Mucosa of descending colon (tissue), 3 donors: ENCODE measurements around the gene DAPK1. TPM values are rescaled to one million over a fixed set of nuclear protein-coding genes. Genes with fewer than 3 reads are reported as not detected.
A peak's percentile ranks its signal among the peaks of the same experiment; 100 is the strongest.

ENCODE experiments used
- ATAC-seq: fragments of 200-7000 bp; cut with Tn5 transposase; one replicate; pipeline ENCODE4 v1.9.1; 2020; ENCODE audit warnings: mild to moderate bottlenecking, moderate library complexity
- DNase-seq, 3 donors: peaks; one replicate each; pipeline ENCODE4 v3.0.0-alpha.2; 2020
- H3K36me3 ChIP-seq: fragments of 200-600 bp; one replicate; pipeline ENCODE4 v1.8.0; 2021; ENCODE audit warnings: low read depth, mild to moderate bottlenecking
- H3K4me1 ChIP-seq: fragments of 200-600 bp; one replicate; pipeline ENCODE4 v1.8.0; 2021; ENCODE audit warnings: low read depth, mild to moderate bottlenecking
- H3K4me3 ChIP-seq: fragments of 200-600 bp; one replicate; pipeline ENCODE4 v1.8.0; 2021; ENCODE audit warnings: mild to moderate bottlenecking
- H3K9me3 ChIP-seq: fragments of 200-600 bp; one replicate; pipeline ENCODE4 v1.8.0; 2021; ENCODE audit warnings: mild to moderate bottlenecking
- intact Hi-C, 2 donors: fragments of 100-400 bp; cut with DNase I in 1 of 2; cut with micrococcal nuclease in 1 of 2; formaldehyde crosslinking; loops; one replicate each; pipeline versions ENCODE4 v1.11.0 to v1.11.1; 2022; cut with DNase I, micrococcal nuclease
- total RNA-seq, 3 donors: library from RNA; stranded (reverse); fragmentation: NEBNext Ultra II Directional in 2 of 3; extraction: Animal tissue kit (Norgen Biotek cat#: 25700) in 2 of 3; gene quantifications; one replicate each; pipeline versions ENCODE4 v1.2.1 to v1.2.4, GENCODE V29; 2021 to 2023
- TF ChIP-seq, protein P1 (sequence below): fragments of 200-600 bp; IDR thresholded peaks from one replicate; pipeline ENCODE4 v1.8.0; 2022; ENCODE audit warnings: antibody characterized with exemption, mild to moderate bottlenecking
- donor health status: DM: no; HTN: no; CAD: no; lungs with moderate emphysema.
- donor health status: DM: no; HTN: no; CAD: no.
- donor health status: DM: no; HTN: yes; CAD: no.

DAPK1 gene
- total RNA-seq, 3 donors from 2014 or later: 22.2 to 98.7 (median 25.9) TPM

DNA sequence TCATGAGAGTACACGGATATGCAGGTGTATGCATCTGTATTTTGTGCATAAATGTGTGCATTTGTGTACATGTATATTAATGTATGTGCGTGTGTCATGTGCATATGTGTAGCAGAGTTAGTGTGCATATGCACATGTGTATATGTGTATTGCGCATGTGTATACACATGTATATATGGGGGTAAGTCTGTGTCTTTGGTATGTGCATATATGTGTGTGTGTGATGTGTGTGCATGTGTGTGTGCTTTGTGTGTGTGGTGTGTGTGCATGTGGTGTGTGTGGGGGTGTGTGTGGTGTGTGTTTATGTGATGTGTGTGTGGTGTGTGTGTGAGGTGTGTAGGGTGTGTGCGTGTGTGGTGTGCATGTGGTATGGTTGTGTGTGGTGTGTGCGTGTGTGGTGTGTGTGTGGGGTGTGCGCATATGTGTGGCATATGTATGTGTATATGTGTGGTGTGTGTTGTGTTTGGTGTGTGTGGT, 215.2 kb downstream of the DAPK1 start:
- TF ChIP-seq, protein P1, sequence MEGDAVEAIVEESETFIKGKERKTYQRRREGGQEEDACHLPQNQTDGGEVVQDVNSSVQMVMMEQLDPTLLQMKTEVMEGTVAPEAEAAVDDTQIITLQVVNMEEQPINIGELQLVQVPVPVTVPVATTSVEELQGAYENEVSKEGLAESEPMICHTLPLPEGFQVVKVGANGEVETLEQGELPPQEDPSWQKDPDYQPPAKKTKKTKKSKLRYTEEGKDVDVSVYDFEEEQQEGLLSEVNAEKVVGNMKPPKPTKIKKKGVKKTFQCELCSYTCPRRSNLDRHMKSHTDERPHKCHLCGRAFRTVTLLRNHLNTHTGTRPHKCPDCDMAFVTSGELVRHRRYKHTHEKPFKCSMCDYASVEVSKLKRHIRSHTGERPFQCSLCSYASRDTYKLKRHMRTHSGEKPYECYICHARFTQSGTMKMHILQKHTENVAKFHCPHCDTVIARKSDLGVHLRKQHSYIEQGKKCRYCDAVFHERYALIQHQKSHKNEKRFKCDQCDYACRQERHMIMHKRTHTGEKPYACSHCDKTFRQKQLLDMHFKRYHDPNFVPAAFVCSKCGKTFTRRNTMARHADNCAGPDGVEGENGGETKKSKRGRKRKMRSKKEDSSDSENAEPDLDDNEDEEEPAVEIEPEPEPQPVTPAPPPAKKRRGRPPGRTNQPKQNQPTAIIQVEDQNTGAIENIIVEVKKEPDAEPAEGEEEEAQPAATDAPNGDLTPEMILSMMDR: no peak
- no peaks in the 10 kb centered on the region for H3K36me3 ChIP-seq
- no peaks in the 10 kb centered on the region for H3K4me1 ChIP-seq
- ATAC-seq (no peak), DNase-seq (no peak)
- intact Hi-C loops: no loop called here
- H3K9me3 ChIP-seq: no peaks in the 10 kb centered on the region
- no peak overlapping the region for H3K4me3 ChIP-seq

DNA sequence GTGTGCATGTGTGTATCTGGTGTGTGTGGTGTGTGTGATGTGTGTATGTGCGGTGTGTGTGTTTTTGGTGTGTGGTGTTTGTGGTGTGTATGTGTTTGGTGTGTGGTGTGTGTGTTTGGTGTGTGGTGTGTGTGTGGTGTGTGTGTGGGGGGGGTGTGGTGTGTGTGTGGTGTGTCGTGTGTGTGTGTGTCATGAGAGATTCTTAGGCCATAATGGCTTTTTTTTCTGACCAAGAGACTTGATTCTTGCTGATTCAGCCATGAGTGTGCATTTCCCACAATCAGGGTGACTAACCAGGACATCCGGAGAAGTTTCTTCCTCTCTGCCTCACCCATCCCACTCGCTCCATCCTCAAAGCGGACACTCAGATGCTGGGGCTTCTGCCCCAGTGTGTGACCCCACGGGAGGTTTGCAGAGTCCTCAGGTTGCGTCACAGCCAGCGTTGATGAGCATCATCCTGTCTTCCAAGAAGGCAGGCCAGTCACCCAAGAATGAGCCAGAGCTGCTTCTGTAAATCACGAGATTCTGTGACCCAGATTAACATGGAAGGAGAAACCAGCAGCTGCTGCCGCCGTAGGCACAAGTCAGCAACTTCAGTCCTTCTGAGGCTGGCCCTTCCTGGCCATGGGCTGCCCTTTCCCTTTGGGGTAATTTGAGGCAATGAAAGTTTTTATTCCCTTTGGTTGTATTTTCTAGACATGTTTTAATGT, 215.8 kb downstream of the DAPK1 start:
- Histone ChIP-seq H3K36me3 (no peaks in the 10 kb centered on the region), H3K4me3 (no peak overlapping the region), H3K4me1 (no peaks in the 10 kb centered on the region), H3K9me3 (no peaks in the 10 kb centered on the region)
- ATAC-seq (peak; percentile 76), DNase-seq (peak; percentile 57 to 84 (median 60))
- TF ChIP-seq, protein P1: no peak
- intact Hi-C loops: no loop called here

DNA sequence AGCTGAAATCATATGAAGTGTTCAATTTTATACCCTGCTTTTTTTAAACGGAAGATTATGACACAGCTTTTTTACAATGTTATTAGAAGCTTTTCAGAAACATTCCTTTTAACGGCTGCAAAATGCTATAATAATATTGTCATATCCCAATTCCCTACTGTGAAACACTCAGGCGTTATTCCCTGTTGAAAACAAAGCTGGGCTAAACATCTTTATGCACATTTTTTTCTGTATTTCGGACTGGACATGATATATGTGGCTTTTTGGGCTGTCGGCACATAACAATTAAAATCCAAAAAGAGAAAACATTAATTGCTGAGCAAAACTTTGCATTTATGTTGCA, 216.3 kb downstream of the DAPK1 start:
- Histone ChIP-seq H3K4me1 (no peaks in the 10 kb centered on the region), H3K4me3 (no peak overlapping the region), H3K36me3 (no peaks in the 10 kb centered on the region), H3K9me3 (no peaks in the 10 kb centered on the region)
- intact Hi-C loops: no loop called here
- TF ChIP-seq, protein P1: no peak
- ATAC-seq (no peak), DNase-seq (no peak)

GRCh38 chr9:87714819-87715218, 217.2 kb downstream of the DAPK1 start:
- ATAC-seq (peak; percentile 29), DNase-seq (peak in 1 of 3 donors; percentile 38)
- H3K9me3 ChIP-seq: no peaks in the 10 kb centered on the region
- no peak overlapping the region for H3K4me3 ChIP-seq
- H3K4me1 ChIP-seq: no peaks in the 10 kb centered on the region
- intact Hi-C loops: no loop called here
- H3K36me3 ChIP-seq: no peaks in the 10 kb centered on the region
- TF ChIP-seq, protein P1: no peak

GRCh38 chr9:87716141-87716540, 218.5 kb downstream of the DAPK1 start:
- H3K36me3 ChIP-seq: no peaks in the 10 kb centered on the region
- no peaks in the 10 kb centered on the region for H3K4me1 ChIP-seq
- H3K9me3 ChIP-seq: no peaks in the 10 kb centered on the region
- ATAC-seq (no peak), DNase-seq (no peak)
- intact Hi-C loops: no loop called here
- TF ChIP-seq, protein P1: no peak
- H3K4me3 ChIP-seq: no peak overlapping the region
